Sigmoid colon (tissue), 4 donors: ENCODE measurements around the gene ITPR1.

ENCODE experiments used
- EP300 ChIP-seq, 4 donors: sonication (generic); formaldehyde crosslinking; IDR thresholded peaks; one replicate each; pipeline ENCODE4 v1.6.1; 2017; ENCODE audit warnings: antibody characterized with exemption in 4 of 4
- POLR2A ChIP-seq, 2 donors: fragments of 450-650 bp; IDR thresholded peaks; one replicate each; pipeline ENCODE4 v1.6.1; 2016; ENCODE audit warnings: antibody characterized with exemption in 2 of 2, mild to moderate bottlenecking in 2 of 2, moderate library complexity in 2 of 2
- POLR2AphosphoS5 ChIP-seq, 4 donors: sonication (generic); formaldehyde crosslinking; IDR thresholded peaks; one replicate each; pipeline ENCODE4 v1.6.1; 2017; ENCODE audit warnings: antibody characterized with exemption in 4 of 4
- TF ChIP-seq, protein P1 (sequence below), 4 experiments: fragments of 450-650 bp in 3 of 4; fragments of 200-600 bp in 1 of 4; IDR thresholded peaks; one replicate each; pipeline ENCODE4 v1.5.1; 2016 to 2019; ENCODE audit warnings: antibody characterized with exemption in 4 of 4, mild to moderate bottlenecking in 3 of 4, moderate library complexity in 2 of 4

GRCh38 chr3:4752201-4753072, 259.3 kb downstream of the ITPR1 start:
- TF ChIP-seq, protein P1, sequence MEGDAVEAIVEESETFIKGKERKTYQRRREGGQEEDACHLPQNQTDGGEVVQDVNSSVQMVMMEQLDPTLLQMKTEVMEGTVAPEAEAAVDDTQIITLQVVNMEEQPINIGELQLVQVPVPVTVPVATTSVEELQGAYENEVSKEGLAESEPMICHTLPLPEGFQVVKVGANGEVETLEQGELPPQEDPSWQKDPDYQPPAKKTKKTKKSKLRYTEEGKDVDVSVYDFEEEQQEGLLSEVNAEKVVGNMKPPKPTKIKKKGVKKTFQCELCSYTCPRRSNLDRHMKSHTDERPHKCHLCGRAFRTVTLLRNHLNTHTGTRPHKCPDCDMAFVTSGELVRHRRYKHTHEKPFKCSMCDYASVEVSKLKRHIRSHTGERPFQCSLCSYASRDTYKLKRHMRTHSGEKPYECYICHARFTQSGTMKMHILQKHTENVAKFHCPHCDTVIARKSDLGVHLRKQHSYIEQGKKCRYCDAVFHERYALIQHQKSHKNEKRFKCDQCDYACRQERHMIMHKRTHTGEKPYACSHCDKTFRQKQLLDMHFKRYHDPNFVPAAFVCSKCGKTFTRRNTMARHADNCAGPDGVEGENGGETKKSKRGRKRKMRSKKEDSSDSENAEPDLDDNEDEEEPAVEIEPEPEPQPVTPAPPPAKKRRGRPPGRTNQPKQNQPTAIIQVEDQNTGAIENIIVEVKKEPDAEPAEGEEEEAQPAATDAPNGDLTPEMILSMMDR (IDR thresholded peaks at IDR 0.05) = no peak
- TF ChIP-seq POLR2A (IDR thresholded peaks at IDR 0.05) (no peak), POLR2AphosphoS5 (IDR thresholded peaks at IDR 0.05) (no peak), EP300 (IDR thresholded peaks at IDR 0.05) (no peak)
